H1 (cell line): Measurements from ENCODE around the gene DENND4A. TPM values are rescaled to one million over a fixed set of nuclear protein-coding genes. Genes with fewer than 3 reads are reported as not detected.

Source experiments
- ATF3 ChIP-seq: IDR thresholded peaks from 2 replicates; pipeline ENCODE4 v1.6.1; 2011; ENCODE audit warnings: low read depth, mild to moderate bottlenecking, low read length; ENCODE audit not compliant: insufficient read depth
- BACH1 ChIP-seq: IDR thresholded peaks from 2 replicates; pipeline ENCODE4 v1.6.1; 2012; ENCODE audit warnings: low read length, improper control_type of control experiment
- FOSL1 ChIP-seq: IDR thresholded peaks from 2 replicates; pipeline ENCODE4 v1.6.1; 2011; ENCODE audit warnings: mild to moderate bottlenecking, low read depth, low read length, moderate library complexity; ENCODE audit not compliant: insufficient read depth
- RFX5 ChIP-seq: IDR thresholded peaks from 2 replicates; pipeline ENCODE4 v1.6.1; 2011; ENCODE audit warnings: low read depth, low read length, improper control_type of control experiment, borderline replicate concordance
- RNF2 ChIP-seq: fragments of 200-900, 300-1000 bp; sonication (generic); IDR thresholded peaks from 2 replicates; pipeline ENCODE4 v1.7.1; 2016; ENCODE audit warnings: borderline replicate concordance, low read depth, mild to moderate bottlenecking, antibody characterized with exemption, low read length; ENCODE audit not compliant: poor library complexity, severe bottlenecking; ENCODE audit errors: missing control alignments
- SAP30 ChIP-seq: fragments of 300-600 bp; sonication (generic); IDR thresholded peaks from 2 replicates; pipeline ENCODE4 v1.7.1; 2012; ENCODE audit warnings: low read length, moderate library complexity, mild to moderate bottlenecking, inconsistent platforms; ENCODE audit not compliant: insufficient read depth, insufficient replicate concordance
- SP1 ChIP-seq: IDR thresholded peaks from 2 replicates; pipeline ENCODE4 v1.6.1; 2011; ENCODE audit warnings: low read depth, low read length
- polyA plus RNA-seq, 7 experiments: library from polyadenylated mRNA; depleted of rRNA in 3 of 7; stranded (reverse) in 5 of 7; unstranded in 2 of 7; fragments of >200 nt in 5 of 7; fragments of 200-250 nt in 2 of 7; gene quantifications; 1 replicate in 5 of 7; 2 replicates in 1 of 7; 4 replicates in 1 of 7; pipeline versions ENCODE4 v1.2.1 to v1.2.3, GENCODE V29; 2011 to 2013; ENCODE audit warnings: missing spikeins in 2 of 7, mixed read lengths in 2 of 7
- total RNA-seq: library from RNA; stranded (reverse); fragmentation: NEBNext Ultra II Directional; extraction: Animal tissue kit (Norgen Biotek cat#: 25700); gene quantifications from 2 replicates; pipeline ENCODE4 v1.2.1, GENCODE V29; 2021
- TF ChIP-seq, protein P1 (sequence below): fragments of 300-600 bp; sonication (generic); IDR thresholded peaks from 2 replicates; pipeline ENCODE4 v1.7.1; 2012; ENCODE audit warnings: low read length, moderate library complexity, mild to moderate bottlenecking, inconsistent platforms; ENCODE audit not compliant: insufficient replicate concordance
- TF ChIP-seq, protein P2 (sequence below): IDR thresholded peaks from 2 replicates; pipeline ENCODE4 v1.6.1; 2012; ENCODE audit warnings: low read length, inconsistent platforms

DENND4A gene
- total and polyA plus RNA-seq, 2 of the 8 experiments (the other 6 are each of a cell fraction or from before 2014, with no cell fraction given), result 1.3 to 4.7 TPM

GRCh38 chr15:65695081-65695480 lies 97.0 kb downstream of the DENND4A start (continued):
- TF ChIP-seq, protein P1, sequence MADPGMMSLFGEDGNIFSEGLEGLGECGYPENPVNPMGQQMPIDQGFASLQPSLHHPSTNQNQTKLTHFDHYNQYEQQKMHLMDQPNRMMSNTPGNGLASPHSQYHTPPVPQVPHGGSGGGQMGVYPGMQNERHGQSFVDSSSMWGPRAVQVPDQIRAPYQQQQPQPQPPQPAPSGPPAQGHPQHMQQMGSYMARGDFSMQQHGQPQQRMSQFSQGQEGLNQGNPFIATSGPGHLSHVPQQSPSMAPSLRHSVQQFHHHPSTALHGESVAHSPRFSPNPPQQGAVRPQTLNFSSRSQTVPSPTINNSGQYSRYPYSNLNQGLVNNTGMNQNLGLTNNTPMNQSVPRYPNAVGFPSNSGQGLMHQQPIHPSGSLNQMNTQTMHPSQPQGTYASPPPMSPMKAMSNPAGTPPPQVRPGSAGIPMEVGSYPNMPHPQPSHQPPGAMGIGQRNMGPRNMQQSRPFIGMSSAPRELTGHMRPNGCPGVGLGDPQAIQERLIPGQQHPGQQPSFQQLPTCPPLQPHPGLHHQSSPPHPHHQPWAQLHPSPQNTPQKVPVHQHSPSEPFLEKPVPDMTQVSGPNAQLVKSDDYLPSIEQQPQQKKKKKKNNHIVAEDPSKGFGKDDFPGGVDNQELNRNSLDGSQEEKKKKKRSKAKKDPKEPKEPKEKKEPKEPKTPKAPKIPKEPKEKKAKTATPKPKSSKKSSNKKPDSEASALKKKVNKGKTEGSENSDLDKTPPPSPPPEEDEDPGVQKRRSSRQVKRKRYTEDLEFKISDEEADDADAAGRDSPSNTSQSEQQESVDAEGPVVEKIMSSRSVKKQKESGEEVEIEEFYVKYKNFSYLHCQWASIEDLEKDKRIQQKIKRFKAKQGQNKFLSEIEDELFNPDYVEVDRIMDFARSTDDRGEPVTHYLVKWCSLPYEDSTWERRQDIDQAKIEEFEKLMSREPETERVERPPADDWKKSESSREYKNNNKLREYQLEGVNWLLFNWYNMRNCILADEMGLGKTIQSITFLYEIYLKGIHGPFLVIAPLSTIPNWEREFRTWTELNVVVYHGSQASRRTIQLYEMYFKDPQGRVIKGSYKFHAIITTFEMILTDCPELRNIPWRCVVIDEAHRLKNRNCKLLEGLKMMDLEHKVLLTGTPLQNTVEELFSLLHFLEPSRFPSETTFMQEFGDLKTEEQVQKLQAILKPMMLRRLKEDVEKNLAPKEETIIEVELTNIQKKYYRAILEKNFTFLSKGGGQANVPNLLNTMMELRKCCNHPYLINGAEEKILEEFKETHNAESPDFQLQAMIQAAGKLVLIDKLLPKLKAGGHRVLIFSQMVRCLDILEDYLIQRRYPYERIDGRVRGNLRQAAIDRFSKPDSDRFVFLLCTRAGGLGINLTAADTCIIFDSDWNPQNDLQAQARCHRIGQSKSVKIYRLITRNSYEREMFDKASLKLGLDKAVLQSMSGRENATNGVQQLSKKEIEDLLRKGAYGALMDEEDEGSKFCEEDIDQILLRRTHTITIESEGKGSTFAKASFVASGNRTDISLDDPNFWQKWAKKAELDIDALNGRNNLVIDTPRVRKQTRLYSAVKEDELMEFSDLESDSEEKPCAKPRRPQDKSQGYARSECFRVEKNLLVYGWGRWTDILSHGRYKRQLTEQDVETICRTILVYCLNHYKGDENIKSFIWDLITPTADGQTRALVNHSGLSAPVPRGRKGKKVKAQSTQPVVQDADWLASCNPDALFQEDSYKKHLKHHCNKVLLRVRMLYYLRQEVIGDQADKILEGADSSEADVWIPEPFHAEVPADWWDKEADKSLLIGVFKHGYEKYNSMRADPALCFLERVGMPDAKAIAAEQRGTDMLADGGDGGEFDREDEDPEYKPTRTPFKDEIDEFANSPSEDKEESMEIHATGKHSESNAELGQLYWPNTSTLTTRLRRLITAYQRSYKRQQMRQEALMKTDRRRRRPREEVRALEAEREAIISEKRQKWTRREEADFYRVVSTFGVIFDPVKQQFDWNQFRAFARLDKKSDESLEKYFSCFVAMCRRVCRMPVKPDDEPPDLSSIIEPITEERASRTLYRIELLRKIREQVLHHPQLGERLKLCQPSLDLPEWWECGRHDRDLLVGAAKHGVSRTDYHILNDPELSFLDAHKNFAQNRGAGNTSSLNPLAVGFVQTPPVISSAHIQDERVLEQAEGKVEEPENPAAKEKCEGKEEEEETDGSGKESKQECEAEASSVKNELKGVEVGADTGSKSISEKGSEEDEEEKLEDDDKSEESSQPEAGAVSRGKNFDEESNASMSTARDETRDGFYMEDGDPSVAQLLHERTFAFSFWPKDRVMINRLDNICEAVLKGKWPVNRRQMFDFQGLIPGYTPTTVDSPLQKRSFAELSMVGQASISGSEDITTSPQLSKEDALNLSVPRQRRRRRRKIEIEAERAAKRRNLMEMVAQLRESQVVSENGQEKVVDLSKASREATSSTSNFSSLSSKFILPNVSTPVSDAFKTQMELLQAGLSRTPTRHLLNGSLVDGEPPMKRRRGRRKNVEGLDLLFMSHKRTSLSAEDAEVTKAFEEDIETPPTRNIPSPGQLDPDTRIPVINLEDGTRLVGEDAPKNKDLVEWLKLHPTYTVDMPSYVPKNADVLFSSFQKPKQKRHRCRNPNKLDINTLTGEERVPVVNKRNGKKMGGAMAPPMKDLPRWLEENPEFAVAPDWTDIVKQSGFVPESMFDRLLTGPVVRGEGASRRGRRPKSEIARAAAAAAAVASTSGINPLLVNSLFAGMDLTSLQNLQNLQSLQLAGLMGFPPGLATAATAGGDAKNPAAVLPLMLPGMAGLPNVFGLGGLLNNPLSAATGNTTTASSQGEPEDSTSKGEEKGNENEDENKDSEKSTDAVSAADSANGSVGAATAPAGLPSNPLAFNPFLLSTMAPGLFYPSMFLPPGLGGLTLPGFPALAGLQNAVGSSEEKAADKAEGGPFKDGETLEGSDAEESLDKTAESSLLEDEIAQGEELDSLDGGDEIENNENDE, result no peak
- TF ChIP-seq FOSL1, result no peak
- no peak for TF ChIP-seq ATF3
- TF ChIP-seq RFX5, result no peak
- TF ChIP-seq, protein P2, sequence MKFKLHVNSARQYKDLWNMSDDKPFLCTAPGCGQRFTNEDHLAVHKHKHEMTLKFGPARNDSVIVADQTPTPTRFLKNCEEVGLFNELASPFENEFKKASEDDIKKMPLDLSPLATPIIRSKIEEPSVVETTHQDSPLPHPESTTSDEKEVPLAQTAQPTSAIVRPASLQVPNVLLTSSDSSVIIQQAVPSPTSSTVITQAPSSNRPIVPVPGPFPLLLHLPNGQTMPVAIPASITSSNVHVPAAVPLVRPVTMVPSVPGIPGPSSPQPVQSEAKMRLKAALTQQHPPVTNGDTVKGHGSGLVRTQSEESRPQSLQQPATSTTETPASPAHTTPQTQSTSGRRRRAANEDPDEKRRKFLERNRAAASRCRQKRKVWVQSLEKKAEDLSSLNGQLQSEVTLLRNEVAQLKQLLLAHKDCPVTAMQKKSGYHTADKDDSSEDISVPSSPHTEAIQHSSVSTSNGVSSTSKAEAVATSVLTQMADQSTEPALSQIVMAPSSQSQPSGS, result no peak
- TF ChIP-seq SP1, result no peak
- TF ChIP-seq SAP30, result no peak
- no peak for TF ChIP-seq RNF2
- TF ChIP-seq BACH1, result no peak
